Chondrocyte (in vitro differentiated cells): ENCODE results near the gene WIF1. TPM values are rescaled to one million over a fixed set of nuclear protein-coding genes. Genes with fewer than 3 reads are reported as not detected.

Source experiments
- DNase-seq: peaks from one replicate; pipeline ENCODE4 v3.0.0; 2021; ENCODE audit warnings: mixed read lengths, low spot score
- H3K27ac Mint-ChIP-seq: one replicate; pipeline ENCODE4 v1.8.0; 2021; ENCODE audit warnings: mild to moderate bottlenecking, moderate library complexity, mixed read lengths; ENCODE audit not compliant: unreplicated experiment
- H3K27me3 Mint-ChIP-seq: 2 replicates; pipeline ENCODE4 v1.8.0; 2021; ENCODE audit warnings: low read depth, mixed read lengths
- H3K36me3 Mint-ChIP-seq: 2 replicates; pipeline ENCODE4 v1.8.0; 2021; ENCODE audit warnings: low read depth, mixed read lengths
- H3K4me1 Mint-ChIP-seq: 2 replicates; pipeline ENCODE4 v1.8.0; 2021; ENCODE audit warnings: low read depth, mild to moderate bottlenecking, mixed read lengths
- H3K4me3 Mint-ChIP-seq: one replicate; pipeline ENCODE4 v1.8.0; 2021; ENCODE audit warnings: mild to moderate bottlenecking, moderate library complexity, mixed read lengths; ENCODE audit not compliant: unreplicated experiment
- H3K9me3 Mint-ChIP-seq: 2 replicates; pipeline ENCODE4 v1.8.0; 2021; ENCODE audit warnings: low read depth, mixed read lengths
- total RNA-seq: library from RNA; stranded (reverse); gene quantifications from 3 replicates; pipeline ENCODE4 v1.2.1, GENCODE V29; 2021
- TF ChIP-seq, protein P1 (sequence below): fragments of 200-600 bp; sonication (generic); IDR thresholded peaks from 2 replicates; pipeline ENCODE4 v1.5.0; 2021; ENCODE audit warnings: antibody characterized with exemption, mild to moderate bottlenecking, moderate library complexity

Gene WIF1
- total RNA-seq, 1 donor from 2014 or later, result not detected

DNA sequence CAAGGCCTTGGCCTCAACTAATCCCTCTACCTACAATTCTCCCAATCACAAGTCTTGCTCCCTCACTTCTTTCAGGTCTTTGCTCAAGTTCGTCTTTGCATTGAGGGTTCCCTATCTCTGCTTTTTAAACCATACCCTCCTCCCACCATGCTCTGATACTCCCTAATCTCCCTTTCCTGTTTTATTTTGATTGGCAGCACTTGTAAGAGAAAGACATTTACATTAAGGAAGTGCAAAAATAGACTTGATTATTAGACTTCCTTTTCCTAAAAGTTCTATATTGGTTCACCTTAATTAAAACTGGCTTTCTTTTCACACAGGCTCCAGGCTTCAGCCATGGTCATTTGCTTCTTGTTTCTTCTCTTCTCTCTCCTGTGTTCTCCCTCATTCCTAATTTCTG, 18.3 kb upstream of the WIF1 start:
- H3K27me3 Mint-ChIP-seq, result peaks cover 56% of the 10 kb centered on the region
- H3K36me3 Mint-ChIP-seq, result peaks cover 4% of the 10 kb centered on the region
- DNase-seq, result no peak
- H3K4me1 Mint-ChIP-seq, result no peaks in the 10 kb centered on the region
- peaks cover 9% of the 10 kb centered on the region for H3K9me3 Mint-ChIP-seq
- no peak overlapping the region for H3K4me3 Mint-ChIP-seq
- H3K27ac Mint-ChIP-seq, result no peak overlapping the region
- TF ChIP-seq, protein P1, sequence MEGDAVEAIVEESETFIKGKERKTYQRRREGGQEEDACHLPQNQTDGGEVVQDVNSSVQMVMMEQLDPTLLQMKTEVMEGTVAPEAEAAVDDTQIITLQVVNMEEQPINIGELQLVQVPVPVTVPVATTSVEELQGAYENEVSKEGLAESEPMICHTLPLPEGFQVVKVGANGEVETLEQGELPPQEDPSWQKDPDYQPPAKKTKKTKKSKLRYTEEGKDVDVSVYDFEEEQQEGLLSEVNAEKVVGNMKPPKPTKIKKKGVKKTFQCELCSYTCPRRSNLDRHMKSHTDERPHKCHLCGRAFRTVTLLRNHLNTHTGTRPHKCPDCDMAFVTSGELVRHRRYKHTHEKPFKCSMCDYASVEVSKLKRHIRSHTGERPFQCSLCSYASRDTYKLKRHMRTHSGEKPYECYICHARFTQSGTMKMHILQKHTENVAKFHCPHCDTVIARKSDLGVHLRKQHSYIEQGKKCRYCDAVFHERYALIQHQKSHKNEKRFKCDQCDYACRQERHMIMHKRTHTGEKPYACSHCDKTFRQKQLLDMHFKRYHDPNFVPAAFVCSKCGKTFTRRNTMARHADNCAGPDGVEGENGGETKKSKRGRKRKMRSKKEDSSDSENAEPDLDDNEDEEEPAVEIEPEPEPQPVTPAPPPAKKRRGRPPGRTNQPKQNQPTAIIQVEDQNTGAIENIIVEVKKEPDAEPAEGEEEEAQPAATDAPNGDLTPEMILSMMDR, result no peak

DNA sequence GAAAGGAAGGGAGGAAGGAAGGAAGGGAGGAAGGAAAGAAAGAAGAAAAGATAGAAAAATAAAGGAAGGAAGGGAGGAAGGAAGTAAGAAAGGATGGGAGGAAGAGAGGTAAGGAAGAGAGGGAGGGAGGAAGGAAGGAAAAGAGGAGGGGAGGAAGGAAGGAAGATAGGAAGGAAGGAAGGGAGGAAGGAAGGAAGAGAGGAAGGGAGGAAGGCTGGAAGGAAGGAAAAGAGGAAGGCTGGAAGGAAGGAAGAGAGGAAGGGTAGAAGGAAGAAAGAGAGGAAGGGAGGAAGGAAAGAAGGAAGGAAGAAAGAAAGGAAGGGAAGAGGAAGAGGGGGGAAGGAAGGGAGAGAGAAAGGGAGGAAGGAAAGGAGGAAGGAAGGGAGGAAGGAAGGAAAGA, 12.8 kb upstream of the WIF1 start:
- H3K9me3 Mint-ChIP-seq, result peaks cover 9% of the 10 kb centered on the region
- no peak for DNase-seq
- TF ChIP-seq, protein P1, result no peak
- no peak overlapping the region for H3K4me3 Mint-ChIP-seq
- H3K4me1 Mint-ChIP-seq, result no peaks in the 10 kb centered on the region
- peaks cover 4% of the 10 kb centered on the region for H3K36me3 Mint-ChIP-seq
- peaks cover 51% of the 10 kb centered on the region for H3K27me3 Mint-ChIP-seq
- no peak overlapping the region for H3K27ac Mint-ChIP-seq

DNA sequence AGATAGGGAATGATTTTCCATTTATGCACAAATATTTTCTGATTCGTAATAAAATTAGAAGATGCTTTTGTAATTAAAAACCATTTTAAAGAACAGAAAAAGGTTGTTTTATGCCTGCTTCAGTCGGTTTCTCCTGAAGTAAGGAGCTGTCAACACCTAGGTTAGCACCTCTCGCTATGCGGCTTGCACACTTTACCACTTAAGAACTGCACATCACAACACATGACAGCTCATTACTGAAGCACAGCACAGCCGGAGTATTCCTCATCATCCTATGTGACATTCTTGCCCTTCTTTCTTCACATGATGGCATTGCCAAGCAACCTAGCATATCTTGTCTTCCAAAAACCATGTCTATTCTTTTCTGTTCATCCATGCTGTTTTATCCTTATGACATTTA, 5.4 kb upstream of the WIF1 start:
- TF ChIP-seq, protein P1, result no peak
- no peak for DNase-seq
- no peaks in the 10 kb centered on the region for H3K9me3 Mint-ChIP-seq

DNA sequence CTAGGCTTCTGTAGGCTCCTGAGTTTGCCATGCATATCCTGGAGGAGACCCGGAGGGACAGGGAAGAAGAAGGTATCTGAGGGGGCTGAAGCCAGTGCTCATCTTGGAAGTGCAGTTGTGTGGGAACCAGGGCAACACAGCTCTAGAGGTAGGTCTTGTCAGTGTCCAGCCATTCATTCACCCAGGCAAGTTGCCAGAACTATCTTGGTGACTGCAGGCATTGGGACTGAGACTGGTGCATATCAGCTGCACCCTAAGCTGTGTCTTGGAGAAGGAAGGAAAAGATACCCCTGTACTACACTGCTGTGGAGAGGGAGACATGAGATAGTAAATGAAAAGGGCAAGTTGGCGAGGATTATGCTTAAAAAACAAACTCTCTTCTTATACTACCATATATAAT, 4.9 kb upstream of the WIF1 start:
- DNase-seq, result no peak
- Mint-ChIP-seq H3K4me3 (no peak overlapping the region), H3K4me1 (peaks cover 4% of the 10 kb centered on the region), H3K9me3 (no peaks in the 10 kb centered on the region), H3K27ac (no peak overlapping the region), H3K27me3 (peaks cover 37% of the 10 kb centered on the region), H3K36me3 (no peaks in the 10 kb centered on the region)
- TF ChIP-seq, protein P1, result no peak

More for the DNA sequence above, 5.4 kb upstream of the WIF1 start:
- H3K27me3 Mint-ChIP-seq, result peaks cover 40% of the 10 kb centered on the region
- H3K4me1 Mint-ChIP-seq, result peaks cover 4% of the 10 kb centered on the region
- no peaks in the 10 kb centered on the region for H3K36me3 Mint-ChIP-seq
- H3K4me3 Mint-ChIP-seq, result no peak overlapping the region
- no peak overlapping the region for H3K27ac Mint-ChIP-seq

DNA sequence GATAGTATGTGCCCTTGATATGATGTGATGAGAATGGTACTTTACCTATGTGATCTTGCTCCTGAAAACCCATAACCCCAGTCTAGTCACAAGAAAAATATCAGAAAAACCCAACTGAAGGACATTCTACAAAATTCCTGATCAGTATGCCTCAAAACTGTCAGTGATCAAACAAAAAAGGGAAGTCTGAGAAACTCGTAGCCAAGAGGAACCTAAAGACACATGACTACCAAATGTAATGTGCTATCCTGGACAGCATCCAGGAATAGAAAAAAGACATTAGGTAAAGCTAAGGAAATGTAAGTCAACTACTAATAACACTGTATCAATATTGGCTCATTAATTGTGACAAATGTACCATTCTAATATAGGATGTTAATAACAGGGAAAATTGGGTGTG, 4.1 kb upstream of the WIF1 start:
- no peaks in the 10 kb centered on the region for H3K9me3 Mint-ChIP-seq
- no peak for DNase-seq
- no peak overlapping the region for H3K27ac Mint-ChIP-seq
- peaks cover 4% of the 10 kb centered on the region for H3K4me1 Mint-ChIP-seq
- TF ChIP-seq, protein P1, result no peak
- H3K4me3 Mint-ChIP-seq, result no peak overlapping the region
- H3K36me3 Mint-ChIP-seq, result no peaks in the 10 kb centered on the region
- H3K27me3 Mint-ChIP-seq, result peaks cover 39% of the 10 kb centered on the region
